Breast epithelium (tissue), 4 donors: Measurements from ENCODE around the gene SRRM3. TPM values are rescaled to one million over a fixed set of nuclear protein-coding genes. Genes with fewer than 3 reads are reported as not detected.
"Not testable (repeated sequence)": the region's sequence is repeated elsewhere in the genome, so short reads cannot be mapped to it uniquely, and the experiment has no call there.

ENCODE experiments used
- DNase-seq, 2 donors: peaks; one replicate each; pipeline ENCODE4 v3.0.0-alpha.2; 2019; ENCODE audit warnings: low spot score in 2 of 2
- H3K27ac ChIP-seq, 2 donors: fragments of 200-600 bp; sonication (generic) in 1 of 2; one replicate each; pipeline ENCODE4 v1.5.1; 2016 to 2019; ENCODE audit warnings: mild to moderate bottlenecking in 1 of 2
- H3K27me3 ChIP-seq, 2 donors: fragments of 200-600 bp; sonication (generic) in 1 of 2; one replicate each; pipeline versions ENCODE4 v1.5.1 to v1.6.0; 2017 to 2019; ENCODE audit warnings: control low read depth in 1 of 2, mild to moderate bottlenecking in 1 of 2
- H3K36me3 ChIP-seq: fragments of 200-600 bp; one replicate; pipeline ENCODE4 v1.5.1; 2019
- H3K4me1 ChIP-seq, 2 donors: fragments of 200-600 bp; sonication (generic); one replicate each; pipeline ENCODE4 v1.5.1; 2016 to 2019; ENCODE audit warnings: control low read depth in 1 of 2
- H3K4me3 ChIP-seq, 3 donors: fragments of 200-600 bp; sonication (generic); 1 replicate in 2 of 3; 2 replicates in 1 of 3; pipeline ENCODE4 v1.5.1; 2016 to 2019; ENCODE audit warnings: mild to moderate bottlenecking in 3 of 3, moderate library complexity in 2 of 3
- H3K9me3 ChIP-seq, 2 donors: fragments of 200-600 bp; sonication (generic) in 1 of 2; one replicate each; pipeline ENCODE4 v1.5.1; 2016 to 2019; ENCODE audit warnings: control low read depth in 1 of 2
- POLR2A ChIP-seq: fragments of 450-650 bp; IDR thresholded peaks from one replicate; pipeline ENCODE4 v1.6.1; 2016; ENCODE audit warnings: antibody characterized with exemption, mild to moderate bottlenecking, moderate library complexity
- POLR2AphosphoS5 ChIP-seq, 3 donors: sonication (generic); formaldehyde crosslinking; IDR thresholded peaks; one replicate each; pipeline ENCODE4 v1.6.1; 2017; ENCODE audit warnings: antibody characterized with exemption in 3 of 3
- intact Hi-C: fragments of 100-400 bp; cut with DNase I; formaldehyde crosslinking; loops from one replicate; pipeline ENCODE4 v1.15.1; 2023; ENCODE audit warnings: low total_unique reads
- total RNA-seq, 3 donors: library from RNA; depleted of rRNA; stranded (reverse); fragments of >200 nt; gene quantifications; one replicate each; pipeline ENCODE4 v1.1.0, GENCODE V29; 2016
- TF ChIP-seq, protein P1 (sequence below), 3 donors: fragments of 450-650 bp; IDR thresholded peaks; one replicate each; pipeline ENCODE4 v1.5.1; 2016 to 2017; ENCODE audit warnings: antibody characterized with exemption in 3 of 3, mild to moderate bottlenecking in 3 of 3, moderate library complexity in 3 of 3

SRRM3 gene
- total RNA-seq, 3 donors from 2014 or later: 3.4 to 7.9 (median 3.4) TPM

DNA sequence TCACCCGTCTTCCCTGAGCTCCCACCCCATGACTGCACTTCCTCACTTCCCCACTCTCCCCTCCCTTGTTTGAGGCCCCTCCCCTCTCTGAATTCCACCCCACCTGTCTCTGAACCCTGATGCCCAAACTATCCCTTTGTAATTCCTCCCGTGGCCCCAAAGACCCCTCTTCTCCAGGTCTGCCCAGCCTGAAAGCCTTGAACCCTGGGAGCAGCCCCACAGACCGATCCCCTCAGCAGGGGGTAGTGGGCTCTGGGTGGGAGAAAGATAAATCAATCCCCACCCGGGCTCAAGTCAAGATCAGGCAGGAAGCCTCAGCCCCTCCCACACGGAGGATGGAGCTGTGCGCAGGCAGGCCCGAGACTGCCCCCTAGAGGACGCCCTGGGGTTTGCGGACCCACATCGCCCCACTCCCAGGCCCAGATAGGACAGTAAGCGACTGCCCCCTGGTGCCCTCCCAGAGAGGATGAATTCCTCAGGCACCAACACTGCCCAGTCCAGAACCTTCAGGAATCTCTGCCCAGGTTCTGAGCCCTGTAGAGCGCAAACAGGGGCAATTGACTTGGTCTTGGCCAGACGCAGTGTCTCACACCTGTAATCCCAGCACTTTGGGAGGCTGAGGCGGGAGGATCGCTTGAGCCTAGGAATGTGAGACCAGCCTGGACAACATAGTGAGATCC is 112.5 kb downstream of the SRRM3 start:
- Histone ChIP-seq H3K4me1 (peaks cover 0 to 5% of the 10 kb centered on the region in 2 donors), H3K36me3 (no peaks in the 10 kb centered on the region), H3K27ac (peak overlapping the region; percentile 19 to 25), H3K9me3 (no peaks in the 10 kb centered on the region), H3K4me3 (no peak overlapping the region), H3K27me3 (no peaks in the 10 kb centered on the region)
- intact Hi-C loops: loop anchor here (10.0 kb wide), 1 partner anchor 139 kb away; no protein-coding TSS in a partner anchor
- TF ChIP-seq POLR2AphosphoS5 (IDR thresholded peaks at IDR 0.05) (peak; percentile 80 to 85 (median 82)), POLR2A (no peak)
- TF ChIP-seq, protein P1, sequence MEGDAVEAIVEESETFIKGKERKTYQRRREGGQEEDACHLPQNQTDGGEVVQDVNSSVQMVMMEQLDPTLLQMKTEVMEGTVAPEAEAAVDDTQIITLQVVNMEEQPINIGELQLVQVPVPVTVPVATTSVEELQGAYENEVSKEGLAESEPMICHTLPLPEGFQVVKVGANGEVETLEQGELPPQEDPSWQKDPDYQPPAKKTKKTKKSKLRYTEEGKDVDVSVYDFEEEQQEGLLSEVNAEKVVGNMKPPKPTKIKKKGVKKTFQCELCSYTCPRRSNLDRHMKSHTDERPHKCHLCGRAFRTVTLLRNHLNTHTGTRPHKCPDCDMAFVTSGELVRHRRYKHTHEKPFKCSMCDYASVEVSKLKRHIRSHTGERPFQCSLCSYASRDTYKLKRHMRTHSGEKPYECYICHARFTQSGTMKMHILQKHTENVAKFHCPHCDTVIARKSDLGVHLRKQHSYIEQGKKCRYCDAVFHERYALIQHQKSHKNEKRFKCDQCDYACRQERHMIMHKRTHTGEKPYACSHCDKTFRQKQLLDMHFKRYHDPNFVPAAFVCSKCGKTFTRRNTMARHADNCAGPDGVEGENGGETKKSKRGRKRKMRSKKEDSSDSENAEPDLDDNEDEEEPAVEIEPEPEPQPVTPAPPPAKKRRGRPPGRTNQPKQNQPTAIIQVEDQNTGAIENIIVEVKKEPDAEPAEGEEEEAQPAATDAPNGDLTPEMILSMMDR (IDR thresholded peaks at IDR 0.05): peak; percentile 97 to 100 (median 100)
- DNase-seq: peak; percentile 94 to 98

DNA sequence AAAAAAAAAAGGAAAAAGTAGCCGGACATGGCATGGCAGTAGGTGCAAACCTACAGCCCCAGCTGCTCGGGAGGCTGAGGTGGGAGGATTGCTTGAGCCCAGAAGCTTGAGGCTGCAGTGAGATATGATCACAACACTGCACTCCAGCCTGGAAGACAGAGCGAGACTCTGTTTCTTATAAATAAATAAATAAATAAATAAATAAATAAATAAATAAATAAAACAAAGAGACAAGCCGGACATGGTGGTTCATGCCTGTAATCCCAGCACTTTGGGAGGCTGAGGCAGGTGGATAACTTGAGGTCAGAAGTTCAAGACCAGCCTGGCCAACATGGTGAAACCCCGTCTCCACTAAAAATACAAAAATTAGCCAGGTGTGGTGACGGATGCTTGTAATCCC is 113.0 kb downstream of the SRRM3 start:
- H3K27ac ChIP-seq, DNase-seq, H3K4me1 ChIP-seq, H3K27me3 ChIP-seq, H3K9me3 ChIP-seq, H3K4me3 ChIP-seq, H3K36me3 ChIP-seq: not testable (repeated sequence)
- intact Hi-C loops: loop anchor here (10.0 kb wide), 1 partner anchor 140 kb away; no protein-coding TSS in a partner anchor

DNA sequence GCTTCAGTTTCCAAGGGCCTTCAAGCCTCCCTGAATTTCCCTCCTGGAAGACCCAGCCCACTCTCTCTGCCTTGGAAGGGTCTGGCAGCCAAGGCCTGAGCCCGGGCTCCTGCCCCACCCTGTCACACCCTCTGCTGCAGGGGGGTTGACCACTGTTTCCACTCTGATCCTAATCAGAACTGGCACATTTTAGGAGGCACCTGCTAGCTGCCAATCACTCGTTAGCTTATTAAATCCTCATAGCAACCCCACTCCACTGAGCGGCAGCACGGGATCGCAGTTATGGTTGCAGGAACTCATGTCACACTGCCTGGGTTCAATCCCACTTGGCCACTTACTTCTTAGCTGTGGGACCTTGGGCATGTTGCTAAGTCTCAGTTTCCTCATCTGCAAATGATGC is 113.7 kb downstream of the SRRM3 start:
- DNase-seq: no peak
- H3K36me3 ChIP-seq: no peaks in the 10 kb centered on the region
- no peak overlapping the region for H3K4me3 ChIP-seq
- no peaks in the 10 kb centered on the region for H3K9me3 ChIP-seq
- H3K4me1 ChIP-seq: peaks cover 0 to 5% of the 10 kb centered on the region in 2 donors
- no peak for TF ChIP-seq POLR2AphosphoS5 (IDR thresholded peaks at IDR 0.05)
- no peak for TF ChIP-seq POLR2A
- TF ChIP-seq, protein P1 (IDR thresholded peaks at IDR 0.05): no peak
- intact Hi-C loops: loop anchor here (10.0 kb wide), 1 partner anchor 141 kb away; no protein-coding TSS in a partner anchor
- H3K27me3 ChIP-seq: no peaks in the 10 kb centered on the region
- no peak overlapping the region for H3K27ac ChIP-seq

DNA sequence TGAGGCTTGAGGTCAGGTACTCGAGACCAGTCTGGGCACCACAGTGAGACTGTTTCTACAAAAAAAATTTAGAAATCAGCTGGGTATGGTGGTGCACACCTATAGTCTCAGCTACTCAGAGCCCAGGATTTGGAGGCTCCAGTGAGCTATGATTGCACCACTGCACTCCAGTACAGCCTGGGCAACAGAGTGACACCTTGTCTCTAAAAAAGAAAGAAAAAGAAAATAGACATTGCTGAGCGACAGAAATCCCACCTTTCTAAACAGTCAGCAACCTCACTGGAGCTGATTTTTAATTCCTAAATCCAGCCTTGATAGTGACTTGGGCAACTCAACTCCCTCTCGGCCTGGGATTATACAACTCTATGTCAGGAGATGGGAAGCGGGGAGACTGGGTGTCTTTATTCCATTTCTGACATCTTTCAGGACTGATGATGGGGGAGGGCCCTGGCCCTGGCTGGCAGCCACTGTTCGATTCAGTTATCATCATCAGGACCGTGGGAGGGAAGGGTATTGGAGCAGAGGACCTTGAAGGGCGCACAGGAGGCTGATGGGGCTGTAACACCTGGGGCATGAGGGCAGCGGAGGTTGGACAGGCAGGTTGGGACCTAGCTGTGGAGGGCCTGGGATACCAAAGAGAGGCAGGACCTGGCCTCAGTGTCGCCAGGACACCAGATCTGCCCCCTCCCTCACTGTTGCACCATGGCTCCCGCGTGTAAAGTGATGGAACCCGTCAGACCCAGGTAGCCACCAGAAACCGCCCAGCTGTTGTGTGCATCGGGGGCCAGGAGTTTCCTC is 115.5 kb downstream of the SRRM3 start:
- Histone ChIP-seq H3K27ac (peak overlapping the region; percentile 84 to 87), H3K27me3 (no peaks in the 10 kb centered on the region), H3K4me3 (peak overlapping the region; percentile 71 to 72 (median 71)), H3K4me1 (no peaks in the 10 kb centered on the region), H3K36me3 (no peaks in the 10 kb centered on the region), H3K9me3 (no peaks in the 10 kb centered on the region)
- TF ChIP-seq POLR2AphosphoS5 (IDR thresholded peaks at IDR 0.05): no peak
- TF ChIP-seq POLR2A: no peak
- TF ChIP-seq, protein P1 (IDR thresholded peaks at IDR 0.05): no peak
- intact Hi-C loops: loop anchor here (10.0 kb wide), 1 partner anchor 142 kb away; no protein-coding TSS in a partner anchor
- no peak for DNase-seq

DNA sequence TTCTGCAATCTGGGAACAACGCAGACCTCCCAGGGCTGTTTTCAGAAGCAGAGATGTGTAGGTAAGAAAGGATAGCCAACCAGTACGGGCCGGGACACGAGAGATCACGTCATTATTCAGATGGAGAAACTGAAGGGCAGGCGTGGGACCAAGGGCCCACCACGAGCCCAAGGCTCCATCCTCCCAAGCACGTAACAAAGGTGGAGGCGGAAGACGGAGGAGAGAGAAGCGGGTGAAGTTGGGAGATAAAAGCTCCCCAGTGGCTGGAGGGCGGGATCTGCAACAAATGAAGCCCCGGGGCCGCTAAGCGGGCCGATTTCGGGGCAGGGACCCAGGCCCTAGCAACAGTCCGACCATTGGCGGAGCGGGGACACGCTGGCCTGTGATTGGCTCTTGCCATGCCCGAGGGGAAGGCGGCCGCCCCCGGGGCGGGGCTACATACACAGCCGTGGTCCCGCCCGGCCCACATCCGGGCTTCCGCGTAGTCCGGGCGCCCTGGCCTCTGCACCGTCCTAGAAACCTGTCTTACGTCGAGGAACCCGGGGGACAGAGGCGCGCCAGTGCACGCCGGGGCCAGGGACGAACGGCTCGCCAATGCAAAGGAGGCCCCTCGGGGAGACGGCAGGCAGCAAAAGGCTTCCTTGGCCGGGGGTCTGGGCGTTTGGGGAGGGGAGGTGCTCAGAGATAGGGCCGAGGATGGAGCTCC is 116.2 kb downstream of the SRRM3 start:
- Histone ChIP-seq H3K27ac (peak overlapping the region; percentile 84 to 87), H3K4me3 (peak overlapping the region; percentile 71 to 72 (median 71)), H3K27me3 (no peaks in the 10 kb centered on the region), H3K36me3 (no peaks in the 10 kb centered on the region), H3K4me1 (no peaks in the 10 kb centered on the region), H3K9me3 (no peaks in the 10 kb centered on the region)
- peak; percentile 95 to 97 for DNase-seq
- intact Hi-C loops: loop anchor here (10.0 kb wide), 1 partner anchor 143 kb away; no protein-coding TSS in a partner anchor
- TF ChIP-seq POLR2A: peak; percentile 28
- peak in 1 of 3 donors; percentile 39 for TF ChIP-seq POLR2AphosphoS5 (IDR thresholded peaks at IDR 0.05)
- TF ChIP-seq, protein P1 (IDR thresholded peaks at IDR 0.05): no peak
